ENCODE measurements around the gene ARX. TPM values are rescaled to one million over a fixed set of nuclear protein-coding genes. Genes with fewer than 3 reads are reported as not detected.

Gene ARX
- total RNA-seq, 1 experiment from 2014 or later = not detected

Small RNAs within 50 kb of the gene (small RNA-seq; reads per million reads assigned to genes)
- gene RN7SL91P = not detected

Measured in HT-29 (cell line).